Stimulated activated CD8-positive, alpha-beta memory T cell treated with anti-CD3 and anti-CD28 coated beads, Interleukin-7, amount 100 ng/mL, for 24 hours (primary cell): ENCODE data around the gene FGFR2.
"Not testable (repeated sequence)": the region's sequence is repeated elsewhere in the genome, so short reads cannot be mapped to it uniquely, and the experiment has no call there.

Experiments
- DNase-seq: peaks from one replicate; pipeline ENCODE4 v3.0.0-alpha.2; 2020; ENCODE audit warnings: low read depth

FGFR2 gene

GRCh38 chr10:121524157-121524817, 74.0 kb downstream of the FGFR2 start:
- DNase-seq, result no peak

- no peak for DNase-seq
Measured at GRCh38 chr10:121522831-121523230, 75.4 kb downstream of the FGFR2 start.

GRCh38 chr10:121521794-121522556, 76.3 kb downstream of the FGFR2 start:
- DNase-seq, result no peak

GRCh38 chr10:121520526-121520925, 77.7 kb downstream of the FGFR2 start:
- DNase-seq, result not testable (repeated sequence)

GRCh38 chr10:121519901-121520493, 78.2 kb downstream of the FGFR2 start:
- DNase-seq, result no peak

- DNase-seq, result no peak
Measured at GRCh38 chr10:121519411-121519810, 78.8 kb downstream of the FGFR2 start.

GRCh38 chr10:121518333-121518732, 79.9 kb downstream of the FGFR2 start:
- no peak for DNase-seq

- no peak for DNase-seq
Measured at GRCh38 chr10:121516093-121516865, 82.0 kb downstream of the FGFR2 start.

GRCh38 chr10:121514141-121514865, 83.9 kb downstream of the FGFR2 start:
- DNase-seq, result no peak

- DNase-seq, result no peak
Measured at GRCh38 chr10:121511943-121512342, 86.3 kb downstream of the FGFR2 start.

- DNase-seq, result no peak
Measured at GRCh38 chr10:121511460-121511859, 86.8 kb downstream of the FGFR2 start.

GRCh38 chr10:121510201-121510771, 88.0 kb downstream of the FGFR2 start:
- DNase-seq, result no peak

- DNase-seq, result no peak
Measured at GRCh38 chr10:121509796-121510195, 88.4 kb downstream of the FGFR2 start.

GRCh38 chr10:121509112-121509511, 89.1 kb downstream of the FGFR2 start:
- DNase-seq, result no peak

GRCh38 chr10:121503587-121504051, 94.6 kb downstream of the FGFR2 start:
- DNase-seq, result no peak

- no peak for DNase-seq
Measured at GRCh38 chr10:121501796-121502195, 96.4 kb downstream of the FGFR2 start.

- no peak for DNase-seq
Measured at GRCh38 chr10:121500701-121501332, 97.4 kb downstream of the FGFR2 start.

GRCh38 chr10:121497513-121498470, 100.5 kb downstream of the FGFR2 start:
- no peak for DNase-seq

- no peak for DNase-seq
Measured at GRCh38 chr10:121495719-121496118, 102.5 kb downstream of the FGFR2 start.

GRCh38 chr10:121494296-121494695, 103.9 kb downstream of the FGFR2 start:
- no peak for DNase-seq
